Endothelial cell of umbilical vein (primary cell): ENCODE results near the gene ZNF462. TPM values are rescaled to one million over a fixed set of nuclear protein-coding genes. Genes with fewer than 3 reads are reported as not detected.

Experiments
- BruUV-seq: library from RNA; stranded (reverse); fragments of 400-500 nt; replicated peaks from 2 replicates; lab custom pipeline; 2021; lab: Mats Ljungman, UMichigan
- CTCF ChIA-PET: fragments of 300-600, 350-600 bp; sonication (Branson Sonifier 250); formaldehyde crosslinking; loops from one replicate; lab custom pipeline; 2021; ENCODE audit warnings: antibody characterized with exemption, inconsistent platforms; lab: Charles Lee
- POLR2A ChIA-PET: fragments of 300-600, 350-600 bp; sonication (Branson Sonifier 250); formaldehyde crosslinking; loops from one replicate; lab custom pipeline; 2021; ENCODE audit warnings: antibody characterized with exemption, inconsistent platforms; lab: Charles Lee
- DNase-seq: peaks from one replicate; pipeline ENCODE4 v3.0.0-alpha.2; 2011; ENCODE audit warnings: low read depth, low spot score
- FAIRE-seq: peaks from 2 replicates; lab custom pipeline; 2011; peaks lifted over from hg19 to GRCh38; lab: Jason Lieb, UNC
- H2AFZ ChIP-seq: 2 replicates; pipeline ENCODE4 v1.6.0; 2012; ENCODE audit warnings: low read depth, low read length, control low read depth, inconsistent platforms
- H3K27ac ChIP-seq: 2 replicates; pipeline ENCODE4 v1.5.1; 2011; ENCODE audit warnings: low read depth, mild to moderate bottlenecking, control low read depth, low read length, moderate library complexity; ENCODE audit not compliant: insufficient read depth
- H3K27me3 ChIP-seq, 2 experiments: 2 replicates each; pipeline versions ENCODE4 v1.6.0 to v1.6.1; 2011; ENCODE audit warnings: low read length in 2 of 2, mixed read lengths in 1 of 2; ENCODE audit not compliant: control insufficient read depth in 2 of 2, insufficient read depth in 2 of 2
- H3K36me3 ChIP-seq, 2 experiments: 2 replicates in 1 of 2; 3 replicates in 1 of 2; pipeline ENCODE4 v1.5.1; 2011; ENCODE audit warnings: low read length in 2 of 2, mild to moderate bottlenecking in 1 of 2, moderate library complexity in 1 of 2; ENCODE audit not compliant: control insufficient read depth in 2 of 2, insufficient read depth in 2 of 2; ENCODE audit errors: extremely low read depth in 1 of 2
- H3K4me1 ChIP-seq: 3 replicates; pipeline ENCODE4 v1.5.1; 2011; ENCODE audit warnings: mild to moderate bottlenecking, low read length; ENCODE audit not compliant: control insufficient read depth, insufficient read depth; ENCODE audit errors: extremely low read depth
- H3K4me2 ChIP-seq: 2 replicates; pipeline ENCODE4 v1.6.1; 2011; ENCODE audit warnings: low read length, control low read depth, mixed read lengths; ENCODE audit not compliant: insufficient read depth
- H3K4me3 ChIP-seq, 3 experiments: fragments of 200-600 bp in 1 of 3; sonication (generic), shearing (Covaris generic) in 1 of 3; replicated peaks in 1 of 3; 2 replicates each; pipeline ENCODE4 v1.5.1; 2011 to 2016; ENCODE audit warnings: control low read depth in 3 of 3, low read length in 3 of 3, mild to moderate bottlenecking in 2 of 3, inconsistent platforms in 1 of 3, low read depth in 1 of 3, moderate library complexity in 1 of 3; ENCODE audit not compliant: insufficient read depth in 1 of 3
- H3K79me2 ChIP-seq: 2 replicates; pipeline ENCODE4 v1.6.0; 2012; ENCODE audit warnings: low read length, inconsistent platforms; ENCODE audit not compliant: control insufficient read depth, insufficient read depth
- H3K9ac ChIP-seq: replicated peaks from 2 replicates; pipeline ENCODE3; 2011; ENCODE audit warnings: low read length, control low read depth; ENCODE audit not compliant: insufficient read depth; ENCODE audit errors: extremely low read depth
- H3K9me1 ChIP-seq: replicated peaks from 3 replicates; pipeline ENCODE4 v1.6.0; 2011; ENCODE audit warnings: mild to moderate bottlenecking, low read length; ENCODE audit not compliant: control insufficient read depth, insufficient read depth; ENCODE audit errors: extremely low read depth
- H3K9me3 ChIP-seq: replicated peaks from 2 replicates; pipeline ENCODE4 v1.5.1; 2012; ENCODE audit warnings: low read length, inconsistent platforms; ENCODE audit not compliant: control insufficient read depth, insufficient read depth
- H4K20me1 ChIP-seq: replicated peaks from 2 replicates; pipeline ENCODE3; 2011; ENCODE audit warnings: mild to moderate bottlenecking, low read length; ENCODE audit not compliant: control insufficient read depth, insufficient read depth; ENCODE audit errors: extremely low read depth
- EZH2 ChIP-seq: IDR thresholded peaks from 2 replicates; pipeline ENCODE4 v1.6.1; 2012; ENCODE audit warnings: borderline replicate concordance, low read depth, mild to moderate bottlenecking, moderate library complexity, low read length, inconsistent platforms; ENCODE audit not compliant: severe bottlenecking
- FOS ChIP-seq: IDR thresholded peaks from 2 replicates; pipeline ENCODE4 v1.6.1; 2011; ENCODE audit warnings: mild to moderate bottlenecking, low read length, moderate library complexity, borderline replicate concordance; ENCODE audit not compliant: insufficient read depth
- GATA2 ChIP-seq: IDR thresholded peaks from 2 replicates; pipeline ENCODE4 v1.7.0; 2011; ENCODE audit warnings: low read depth, mild to moderate bottlenecking, moderate library complexity, mixed read lengths, low read length; ENCODE audit not compliant: insufficient read length, insufficient read depth
- MYC ChIP-seq: IDR thresholded peaks from one replicate; pipeline ENCODE4 v1.6.1; 2011; ENCODE audit warnings: mild to moderate bottlenecking, low read depth, low read length
- POLR2AphosphoS5 ChIP-seq: IDR thresholded peaks from 2 replicates; pipeline ENCODE4 v1.6.1; 2012; ENCODE audit warnings: low read depth, mild to moderate bottlenecking, control low read depth, low read length, moderate library complexity; ENCODE audit not compliant: insufficient read depth
- dilution Hi-C: fragments of 300-500 bp; cut with MboI; formaldehyde crosslinking; loops from one replicate; pipeline ENCODE4 v1.15.0; 2019; ENCODE audit warnings: low sequenced_read_pairs; ENCODE audit not compliant: extremely low pct_ligation_motif_present
- intact Hi-C: fragments of 100-400 bp; cut with micrococcal nuclease; formaldehyde crosslinking; loops from one replicate; pipeline ENCODE4 v1.10.0; 2022
- polyA plus RNA-seq, 4 experiments: library from polyadenylated mRNA; depleted of rRNA in 3 of 4; stranded (reverse) in 3 of 4; unstranded in 1 of 4; fragments of >200 nt; gene quantifications; 2 replicates each; pipeline versions ENCODE4 v1.2.1 to v1.2.3, GENCODE V29; 2011 to 2012; ENCODE audit warnings: missing spikeins in 1 of 4
- total RNA-seq: library from RNA; stranded (reverse); gene quantifications from 2 replicates; pipeline ENCODE4 v1.2.3, GENCODE V29; 2021
- TF ChIP-seq, protein P1 (sequence below), 2 donors: IDR thresholded peaks; 1 replicate in 1 of 2; 2 replicates in 1 of 2; pipeline ENCODE4 v1.5.1; 2011; ENCODE audit warnings: low read length in 2 of 2, mild to moderate bottlenecking in 2 of 2, moderate library complexity in 2 of 2, control low read depth in 1 of 2, inconsistent platforms in 1 of 2, low read depth in 1 of 2; ENCODE audit not compliant: insufficient read depth in 1 of 2; ENCODE audit errors: extremely low read depth in 1 of 2
- TF ChIP-seq, protein P2 (sequence below): IDR thresholded peaks from 2 replicates; pipeline ENCODE4 v1.6.1; 2011; ENCODE audit not compliant: insufficient read depth, insufficient read length

Gene ZNF462
- total and polyA plus RNA-seq, 2 donors (not counting 3 experiments of a cell fraction or from before 2014, with no cell fraction given), result 6.2 to 24.7 TPM

DNA sequence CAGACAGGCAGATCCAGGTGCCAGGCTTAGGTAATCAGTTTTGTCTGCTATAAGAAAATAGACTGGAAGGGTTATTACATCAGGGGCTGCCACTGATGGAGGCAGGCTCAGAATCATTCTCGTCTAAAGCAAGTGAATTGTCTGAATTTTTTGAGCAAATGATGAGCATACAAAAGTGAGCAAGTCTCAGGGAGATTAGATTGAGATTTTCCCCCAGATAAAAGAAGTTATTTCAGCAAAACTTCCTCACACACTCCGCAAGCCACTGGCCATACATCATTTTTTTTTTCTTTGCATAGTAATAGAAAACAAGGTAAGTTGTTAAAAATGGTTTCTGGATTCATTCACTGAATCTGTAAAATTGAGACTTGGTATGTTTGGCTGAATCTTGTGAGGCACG lies 52.9 kb downstream of the ZNF462 start:
- FAIRE-seq (no peak), DNase-seq (no peak)
- Histone ChIP-seq H4K20me1 (no peaks in the 10 kb centered on the region), H3K4me2 (peak overlapping the region; percentile 87), H3K9me3 (no peaks in the 10 kb centered on the region), H3K9ac (peak overlapping the region; percentile 67), H3K79me2 (no peaks in the 10 kb centered on the region), H3K4me1 (peaks cover 26% of the 10 kb centered on the region), H2AFZ (no peak overlapping the region), H3K36me3 (no peaks in the 10 kb centered on the region), H3K9me1 (no peaks in the 10 kb centered on the region), H3K4me3 (no peak overlapping the region), H3K27me3 (no peaks in the 10 kb centered on the region), H3K27ac (peak overlapping the region; percentile 92)
- no TSS peak for BruUV-seq
- TF ChIP-seq GATA2 (no peak), EZH2 (no peak), MYC (no peak), FOS (no peak), POLR2AphosphoS5 (no peak)
- TF ChIP-seq, protein P1, sequence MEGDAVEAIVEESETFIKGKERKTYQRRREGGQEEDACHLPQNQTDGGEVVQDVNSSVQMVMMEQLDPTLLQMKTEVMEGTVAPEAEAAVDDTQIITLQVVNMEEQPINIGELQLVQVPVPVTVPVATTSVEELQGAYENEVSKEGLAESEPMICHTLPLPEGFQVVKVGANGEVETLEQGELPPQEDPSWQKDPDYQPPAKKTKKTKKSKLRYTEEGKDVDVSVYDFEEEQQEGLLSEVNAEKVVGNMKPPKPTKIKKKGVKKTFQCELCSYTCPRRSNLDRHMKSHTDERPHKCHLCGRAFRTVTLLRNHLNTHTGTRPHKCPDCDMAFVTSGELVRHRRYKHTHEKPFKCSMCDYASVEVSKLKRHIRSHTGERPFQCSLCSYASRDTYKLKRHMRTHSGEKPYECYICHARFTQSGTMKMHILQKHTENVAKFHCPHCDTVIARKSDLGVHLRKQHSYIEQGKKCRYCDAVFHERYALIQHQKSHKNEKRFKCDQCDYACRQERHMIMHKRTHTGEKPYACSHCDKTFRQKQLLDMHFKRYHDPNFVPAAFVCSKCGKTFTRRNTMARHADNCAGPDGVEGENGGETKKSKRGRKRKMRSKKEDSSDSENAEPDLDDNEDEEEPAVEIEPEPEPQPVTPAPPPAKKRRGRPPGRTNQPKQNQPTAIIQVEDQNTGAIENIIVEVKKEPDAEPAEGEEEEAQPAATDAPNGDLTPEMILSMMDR (IDR thresholded peaks at IDR 0.05; ENCODE audit: extremely low read depth in 1 of 2, insufficient read depth in 1 of 2, low read depth in 1 of 2, low read length in 2 of 2), result no peak
- TF ChIP-seq, protein P2, sequence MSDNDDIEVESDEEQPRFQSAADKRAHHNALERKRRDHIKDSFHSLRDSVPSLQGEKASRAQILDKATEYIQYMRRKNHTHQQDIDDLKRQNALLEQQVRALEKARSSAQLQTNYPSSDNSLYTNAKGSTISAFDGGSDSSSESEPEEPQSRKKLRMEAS, result no peak
- POLR2A ChIA-PET, result no interaction called here
- dilution Hi-C loops, result no loop called here
- CTCF ChIA-PET, result interaction anchor here (1.8 kb wide), 1 partner anchor 52 kb away, joined by 4 read pairs; no protein-coding TSS in a partner anchor
- intact Hi-C loops, result loop anchor here (1.0 kb wide), 2 partner anchors 24 to 56 kb away; no protein-coding TSS in a partner anchor
